Endothelial cell of umbilical vein (primary cell): ENCODE data around the gene WDR82. TPM values are rescaled to one million over a fixed set of nuclear protein-coding genes. Genes with fewer than 3 reads are reported as not detected.

ENCODE experiments used
- BruUV-seq: library from RNA; stranded (reverse); fragments of 400-500 nt; replicated peaks from 2 replicates; lab custom pipeline; 2021; lab: Mats Ljungman, UMichigan
- CTCF ChIA-PET: fragments of 300-600, 350-600 bp; sonication (Branson Sonifier 250); formaldehyde crosslinking; loops from one replicate; lab custom pipeline; 2021; ENCODE audit warnings: antibody characterized with exemption, inconsistent platforms; lab: Charles Lee
- POLR2A ChIA-PET: fragments of 300-600, 350-600 bp; sonication (Branson Sonifier 250); formaldehyde crosslinking; loops from one replicate; lab custom pipeline; 2021; ENCODE audit warnings: antibody characterized with exemption, inconsistent platforms; lab: Charles Lee
- DNase-seq: peaks from one replicate; pipeline ENCODE4 v3.0.0-alpha.2; 2011; ENCODE audit warnings: low read depth, low spot score
- FAIRE-seq: peaks from 2 replicates; lab custom pipeline; 2011; peaks lifted over from hg19 to GRCh38; lab: Jason Lieb, UNC
- H2AFZ ChIP-seq: 2 replicates; pipeline ENCODE4 v1.6.0; 2012; ENCODE audit warnings: low read depth, low read length, control low read depth, inconsistent platforms
- H3K27ac ChIP-seq: 2 replicates; pipeline ENCODE4 v1.5.1; 2011; ENCODE audit warnings: low read depth, mild to moderate bottlenecking, control low read depth, low read length, moderate library complexity; ENCODE audit not compliant: insufficient read depth
- H3K27me3 ChIP-seq, 2 experiments: 2 replicates each; pipeline versions ENCODE4 v1.6.0 to v1.6.1; 2011; ENCODE audit warnings: low read length in 2 of 2, mixed read lengths in 1 of 2; ENCODE audit not compliant: control insufficient read depth in 2 of 2, insufficient read depth in 2 of 2
- H3K36me3 ChIP-seq, 2 experiments: 2 replicates in 1 of 2; 3 replicates in 1 of 2; pipeline ENCODE4 v1.5.1; 2011; ENCODE audit warnings: low read length in 2 of 2, mild to moderate bottlenecking in 1 of 2, moderate library complexity in 1 of 2; ENCODE audit not compliant: control insufficient read depth in 2 of 2, insufficient read depth in 2 of 2; ENCODE audit errors: extremely low read depth in 1 of 2
- H3K4me1 ChIP-seq: 3 replicates; pipeline ENCODE4 v1.5.1; 2011; ENCODE audit warnings: mild to moderate bottlenecking, low read length; ENCODE audit not compliant: control insufficient read depth, insufficient read depth; ENCODE audit errors: extremely low read depth
- H3K4me2 ChIP-seq: 2 replicates; pipeline ENCODE4 v1.6.1; 2011; ENCODE audit warnings: low read length, control low read depth, mixed read lengths; ENCODE audit not compliant: insufficient read depth
- H3K4me3 ChIP-seq, 3 experiments: fragments of 200-600 bp in 1 of 3; sonication (generic), shearing (Covaris generic) in 1 of 3; replicated peaks in 1 of 3; 2 replicates each; pipeline ENCODE4 v1.5.1; 2011 to 2016; ENCODE audit warnings: control low read depth in 3 of 3, low read length in 3 of 3, mild to moderate bottlenecking in 2 of 3, inconsistent platforms in 1 of 3, low read depth in 1 of 3, moderate library complexity in 1 of 3; ENCODE audit not compliant: insufficient read depth in 1 of 3
- H3K79me2 ChIP-seq: 2 replicates; pipeline ENCODE4 v1.6.0; 2012; ENCODE audit warnings: low read length, inconsistent platforms; ENCODE audit not compliant: control insufficient read depth, insufficient read depth
- H3K9ac ChIP-seq: replicated peaks from 2 replicates; pipeline ENCODE3; 2011; ENCODE audit warnings: low read length, control low read depth; ENCODE audit not compliant: insufficient read depth; ENCODE audit errors: extremely low read depth
- H3K9me1 ChIP-seq: replicated peaks from 3 replicates; pipeline ENCODE4 v1.6.0; 2011; ENCODE audit warnings: mild to moderate bottlenecking, low read length; ENCODE audit not compliant: control insufficient read depth, insufficient read depth; ENCODE audit errors: extremely low read depth
- H3K9me3 ChIP-seq: replicated peaks from 2 replicates; pipeline ENCODE4 v1.5.1; 2012; ENCODE audit warnings: low read length, inconsistent platforms; ENCODE audit not compliant: control insufficient read depth, insufficient read depth
- H4K20me1 ChIP-seq: replicated peaks from 2 replicates; pipeline ENCODE3; 2011; ENCODE audit warnings: mild to moderate bottlenecking, low read length; ENCODE audit not compliant: control insufficient read depth, insufficient read depth; ENCODE audit errors: extremely low read depth
- CTCF ChIP-seq, 2 donors: IDR thresholded peaks; 1 replicate in 1 of 2; 2 replicates in 1 of 2; pipeline ENCODE4 v1.5.1; 2011; ENCODE audit warnings: low read length in 2 of 2, mild to moderate bottlenecking in 2 of 2, moderate library complexity in 2 of 2, control low read depth in 1 of 2, inconsistent platforms in 1 of 2, low read depth in 1 of 2; ENCODE audit not compliant: insufficient read depth in 1 of 2; ENCODE audit errors: extremely low read depth in 1 of 2
- EZH2 ChIP-seq: IDR thresholded peaks from 2 replicates; pipeline ENCODE4 v1.6.1; 2012; ENCODE audit warnings: borderline replicate concordance, low read depth, mild to moderate bottlenecking, moderate library complexity, low read length, inconsistent platforms; ENCODE audit not compliant: severe bottlenecking
- FOS ChIP-seq: IDR thresholded peaks from 2 replicates; pipeline ENCODE4 v1.6.1; 2011; ENCODE audit warnings: mild to moderate bottlenecking, low read length, moderate library complexity, borderline replicate concordance; ENCODE audit not compliant: insufficient read depth
- GATA2 ChIP-seq: IDR thresholded peaks from 2 replicates; pipeline ENCODE4 v1.7.0; 2011; ENCODE audit warnings: low read depth, mild to moderate bottlenecking, moderate library complexity, mixed read lengths, low read length; ENCODE audit not compliant: insufficient read length, insufficient read depth
- JUN ChIP-seq: IDR thresholded peaks from 2 replicates; pipeline ENCODE4 v1.6.1; 2011; ENCODE audit warnings: borderline replicate concordance, low read depth; ENCODE audit not compliant: insufficient read length, insufficient read depth
- MAX ChIP-seq: IDR thresholded peaks from 2 replicates; pipeline ENCODE4 v1.6.1; 2011; ENCODE audit not compliant: insufficient read depth, insufficient read length
- MYC ChIP-seq: IDR thresholded peaks from one replicate; pipeline ENCODE4 v1.6.1; 2011; ENCODE audit warnings: mild to moderate bottlenecking, low read depth, low read length
- POLR2A ChIP-seq: IDR thresholded peaks from 2 replicates; pipeline ENCODE4 v1.6.1; 2012; ENCODE audit warnings: low read depth, mild to moderate bottlenecking, control low read depth, low read length
- POLR2AphosphoS5 ChIP-seq: IDR thresholded peaks from 2 replicates; pipeline ENCODE4 v1.6.1; 2012; ENCODE audit warnings: low read depth, mild to moderate bottlenecking, control low read depth, low read length, moderate library complexity; ENCODE audit not compliant: insufficient read depth
- dilution Hi-C: fragments of 300-500 bp; cut with MboI; formaldehyde crosslinking; loops from one replicate; pipeline ENCODE4 v1.15.0; 2019; ENCODE audit warnings: low sequenced_read_pairs; ENCODE audit not compliant: extremely low pct_ligation_motif_present
- intact Hi-C: fragments of 100-400 bp; cut with micrococcal nuclease; formaldehyde crosslinking; loops from one replicate; pipeline ENCODE4 v1.10.0; 2022
- polyA plus RNA-seq, 4 experiments: library from polyadenylated mRNA; depleted of rRNA in 3 of 4; stranded (reverse) in 3 of 4; unstranded in 1 of 4; fragments of >200 nt; gene quantifications; 2 replicates each; pipeline versions ENCODE4 v1.2.1 to v1.2.3, GENCODE V29; 2011 to 2012; ENCODE audit warnings: missing spikeins in 1 of 4
- total RNA-seq: library from RNA; stranded (reverse); gene quantifications from 2 replicates; pipeline ENCODE4 v1.2.3, GENCODE V29; 2021

The WDR82 gene
- total and polyA plus RNA-seq, 2 donors (not counting 3 experiments of a cell fraction or from before 2014, with no cell fraction given), result 39.9 to 71.3 TPM

GRCh38 chr3:52216585-52217408, 61.7 kb downstream of the WDR82 start:
- POLR2A ChIA-PET, result interaction anchor here (0.8 to 1.9 kb wide), 2 partner anchors 11 to 61 kb away, joined by 5 to 8 read pairs; partner anchors contain the start of gene WDR82
- peak; percentile 100 for FAIRE-seq

More at GRCh38 chr3:52216585-52217408, 61.7 kb downstream of the WDR82 start:
- peak; percentile 96 for DNase-seq
- intact Hi-C loops (loop anchor here (1.0 to 5.0 kb wide), 5 partner anchors 18 to 214 kb away; partner anchors contain the start of genes ALAS1, POC1A and WDR82), dilution Hi-C loops (no loop called here)
- Histone ChIP-seq H3K36me3 (peaks cover 11 to 24% of the 10 kb centered on the region in 2 experiments), H3K4me2 (peak overlapping the region; percentile 66), H2AFZ (no peak overlapping the region), H4K20me1 (no peaks in the 10 kb centered on the region), H3K27ac (peak overlapping the region; percentile 97), H3K4me3 (no peak overlapping the region), H3K9me1 (no peaks in the 10 kb centered on the region), H3K27me3 (no peaks in the 10 kb centered on the region), H3K79me2 (no peaks in the 10 kb centered on the region), H3K9me3 (no peaks in the 10 kb centered on the region), H3K9ac (peak overlapping the region; percentile 70), H3K4me1 (peaks cover 32% of the 10 kb centered on the region)
- peak; percentile 99 for TF ChIP-seq FOS
- no peak for TF ChIP-seq POLR2A
- TF ChIP-seq POLR2AphosphoS5, result peak; percentile 99
- TF ChIP-seq EZH2, result no peak
- peak; percentile 99 for TF ChIP-seq JUN
- peak; percentile 99 for TF ChIP-seq GATA2
- TF ChIP-seq CTCF (IDR thresholded peaks at IDR 0.05; ENCODE audit: extremely low read depth in 1 of 2, insufficient read depth in 1 of 2, low read depth in 1 of 2, low read length in 2 of 2), result no peak
- peak; percentile 25 for TF ChIP-seq MAX
- TF ChIP-seq MYC, result no peak
- CTCF ChIA-PET, result interaction anchor here (0.9 to 9.7 kb wide), 6 partner anchors 15 to 215 kb away, joined by 3 to 133 read pairs (median 5); no protein-coding TSS in a partner anchor
- no TSS peak for BruUV-seq
